Duodenal mucosa (tissue), 2 donors: ENCODE data around the gene SETD1B.
A peak's percentile ranks its signal among the peaks of the same experiment; 100 is the strongest.

Experiments used
- H3K27ac ChIP-seq: one replicate; pipeline ENCODE4 v1.7.0; 2013; ENCODE audit warnings: low read depth, low read length
- H3K27me3 ChIP-seq, 2 donors: one replicate each; pipeline ENCODE4 v1.7.0; 2013; ENCODE audit warnings: low read length in 2 of 2, control low read depth in 1 of 2; ENCODE audit not compliant: insufficient read depth in 2 of 2, control insufficient read depth in 1 of 2
- H3K36me3 ChIP-seq, 2 donors: one replicate each; pipeline ENCODE4 v1.7.0; 2013; ENCODE audit warnings: low read length in 2 of 2, control low read depth in 1 of 2; ENCODE audit not compliant: insufficient read depth in 2 of 2, control insufficient read depth in 1 of 2
- H3K4me1 ChIP-seq, 2 donors: one replicate each; pipeline ENCODE4 v1.7.0; 2013; ENCODE audit warnings: low read length in 2 of 2, control low read depth in 1 of 2; ENCODE audit not compliant: insufficient read depth in 2 of 2, control insufficient read depth in 1 of 2
- H3K4me3 ChIP-seq, 2 donors: one replicate each; pipeline ENCODE4 v1.7.0; 2013; ENCODE audit warnings: low read length in 2 of 2, low read depth in 1 of 2
- H3K9ac ChIP-seq, 2 donors: one replicate each; pipeline ENCODE4 v1.7.0; 2013; ENCODE audit warnings: low read length in 2 of 2, low read depth in 1 of 2
- H3K9me3 ChIP-seq, 2 donors: one replicate each; pipeline ENCODE4 v1.7.0; 2013; ENCODE audit warnings: low read length in 2 of 2, control low read depth in 1 of 2; ENCODE audit not compliant: control insufficient read depth in 1 of 2

SETD1B gene

GRCh38 chr12:121780429-121780828 lies 23.4 kb upstream of the SETD1B start:
- Histone ChIP-seq H3K36me3 (peaks cover 3 to 15% of the 10 kb centered on the region in 2 donors), H3K27ac (no peak overlapping the region), H3K4me1 (peaks cover 7 to 11% of the 10 kb centered on the region in 2 donors), H3K9me3 (no peaks in the 10 kb centered on the region), H3K4me3 (no peak overlapping the region), H3K9ac (no peak overlapping the region), H3K27me3 (no peaks in the 10 kb centered on the region)

- peaks cover 7 to 17% of the 10 kb centered on the region in 2 donors for H3K4me1 ChIP-seq
- H3K9me3 ChIP-seq, result no peaks in the 10 kb centered on the region
- H3K36me3 ChIP-seq, result peaks cover 3 to 15% of the 10 kb centered on the region in 2 donors
- H3K27me3 ChIP-seq, result no peaks in the 10 kb centered on the region
- H3K27ac ChIP-seq, result no peak overlapping the region
- H3K9ac ChIP-seq, result no peak overlapping the region
- H3K4me3 ChIP-seq, result no peak overlapping the region
Observed at GRCh38 chr12:121781484-121781997, 22.3 kb upstream of the SETD1B start.

GRCh38 chr12:121781998-121782979 lies 21.5 kb upstream of the SETD1B start:
- H3K4me1 ChIP-seq, result peaks cover 12 to 22% of the 10 kb centered on the region in 2 donors
- H3K27ac ChIP-seq, result no peak overlapping the region
- H3K4me3 ChIP-seq, result no peak overlapping the region
- no peaks in the 10 kb centered on the region for H3K27me3 ChIP-seq
- H3K9ac ChIP-seq, result no peak overlapping the region
- peaks cover 3 to 15% of the 10 kb centered on the region in 2 donors for H3K36me3 ChIP-seq
- no peaks in the 10 kb centered on the region for H3K9me3 ChIP-seq

- Histone ChIP-seq H3K9ac (no peak overlapping the region), H3K27me3 (no peaks in the 10 kb centered on the region), H3K27ac (no peak overlapping the region), H3K4me3 (no peak overlapping the region), H3K9me3 (no peaks in the 10 kb centered on the region), H3K36me3 (peaks cover 3 to 12% of the 10 kb centered on the region in 2 donors), H3K4me1 (peaks cover 21 to 30% of the 10 kb centered on the region in 2 donors)
Observed at GRCh38 chr12:121783766-121784165, 20.0 kb upstream of the SETD1B start.

- no peaks in the 10 kb centered on the region for H3K27me3 ChIP-seq
- H3K9me3 ChIP-seq, result no peaks in the 10 kb centered on the region
- H3K9ac ChIP-seq, result no peak overlapping the region
- H3K4me3 ChIP-seq, result no peak overlapping the region
- no peak overlapping the region for H3K27ac ChIP-seq
- peaks cover 3 to 6% of the 10 kb centered on the region in 2 donors for H3K36me3 ChIP-seq
- H3K4me1 ChIP-seq, result peaks cover 27 to 34% of the 10 kb centered on the region in 2 donors
Observed at GRCh38 chr12:121784460-121784859, 19.3 kb upstream of the SETD1B start.

GRCh38 chr12:121786440-121786825 lies 17.4 kb upstream of the SETD1B start:
- Histone ChIP-seq H3K9ac (no peak overlapping the region), H3K9me3 (no peaks in the 10 kb centered on the region), H3K27ac (peak overlapping the region; percentile 52), H3K4me1 (peaks cover 34 to 39% of the 10 kb centered on the region in 2 donors), H3K27me3 (no peaks in the 10 kb centered on the region), H3K36me3 (no peaks in the 10 kb centered on the region), H3K4me3 (no peak overlapping the region)

- H3K9me3 ChIP-seq, result no peaks in the 10 kb centered on the region
- H3K4me3 ChIP-seq, result no peak overlapping the region
- H3K27me3 ChIP-seq, result no peaks in the 10 kb centered on the region
- peak overlapping the region; percentile 13 for H3K27ac ChIP-seq
- no peaks in the 10 kb centered on the region for H3K36me3 ChIP-seq
- H3K4me1 ChIP-seq, result peaks cover 43 to 44% of the 10 kb centered on the region in 2 donors
- peak overlapping the region in 1 of 2 donors; percentile 32 for H3K9ac ChIP-seq
Observed at GRCh38 chr12:121787063-121788025, 16.5 kb upstream of the SETD1B start.

GRCh38 chr12:121788176-121788818 lies 15.5 kb upstream of the SETD1B start:
- no peaks in the 10 kb centered on the region for H3K9me3 ChIP-seq
- H3K4me1 ChIP-seq, result peaks cover 48% of the 10 kb centered on the region in 2 donors
- H3K27ac ChIP-seq, result no peak overlapping the region
- H3K9ac ChIP-seq, result peak overlapping the region in 1 of 2 donors; percentile 46
- H3K36me3 ChIP-seq, result no peaks in the 10 kb centered on the region
- no peaks in the 10 kb centered on the region for H3K27me3 ChIP-seq
- no peak overlapping the region for H3K4me3 ChIP-seq

- Histone ChIP-seq H3K9ac (peak overlapping the region; percentile 8 to 49), H3K4me1 (peaks cover 49 to 56% of the 10 kb centered on the region in 2 donors), H3K27ac (peak overlapping the region; percentile 78)
Observed at GRCh38 chr12:121789233-121789781, 14.5 kb upstream of the SETD1B start.

More at GRCh38 chr12:121789233-121789781, 14.5 kb upstream of the SETD1B start:
- Histone ChIP-seq H3K9me3 (no peaks in the 10 kb centered on the region), H3K4me3 (peak overlapping the region; percentile 29 to 40), H3K27me3 (no peaks in the 10 kb centered on the region), H3K36me3 (no peaks in the 10 kb centered on the region)
